ENCODE results near the gene AATF. TPM values are rescaled to one million over a fixed set of nuclear protein-coding genes. Genes with fewer than 3 reads are reported as not detected.

AATF gene
- total and polyA plus RNA-seq, 2 of the 8 experiments (the other 6 are each of a cell fraction or from before 2014, with no cell fraction given): 20.1 to 62.8 TPM

GRCh38 chr17:36934692-36935630 is 13.8 kb upstream of the AATF start (continued):
- TF ChIP-seq SUZ12 (IDR thresholded peaks at IDR 0.05; ENCODE audit: low read length) (peak; percentile 74), TBP (IDR thresholded peaks at IDR 0.05; ENCODE audit: low read depth, low read length) (0 out of 2 replicates have a peak, but pooled peaks have one; percentile 13), KDM4A (IDR thresholded peaks at IDR 0.05; ENCODE audit: low read depth, low read length, severe bottlenecking) (peak; percentile 75), SP1 (IDR thresholded peaks at IDR 0.05; ENCODE audit: low read depth, low read length) (no peak), BACH1 (IDR thresholded peaks at IDR 0.05; ENCODE audit: low read length) (no peak), GTF2F1 (IDR thresholded peaks at IDR 0.05; ENCODE audit: borderline replicate concordance, low read depth, low read length) (no peak), RBBP5 (IDR thresholded peaks at IDR 0.05; ENCODE audit: borderline replicate concordance, low read depth, low read length) (no peak), EP300 (IDR thresholded peaks at IDR 0.05; ENCODE audit: borderline replicate concordance in 1 of 2, low read depth in 2 of 2, low read length in 2 of 2) (0 out of 3 replicates have a peak, but pooled peaks of 1 of the 2 experiments have one; percentile 4), CREB1 (IDR thresholded peaks at IDR 0.05) (0 out of 2 replicates have a peak, but pooled peaks have one; percentile 42), NRF1 (IDR thresholded peaks at IDR 0.05; ENCODE audit: low read depth, low read length) (no peak), POLR2A (IDR thresholded peaks at IDR 0.05; ENCODE audit: control extremely low read depth in 1 of 2, low read depth in 2 of 2, low read length in 2 of 2) (no peak), SIN3A (conservative IDR thresholded peaks at IDR 0.05 in 1 of 2, IDR thresholded peaks at IDR 0.05 in 1 of 2; ENCODE audit: low read depth in 1 of 2, low read length in 2 of 2) (0 out of 4 replicates have a peak, but pooled peaks of 1 of the 2 experiments have one; percentile 16), HDAC2 (IDR thresholded peaks at IDR 0.05; ENCODE audit: borderline replicate concordance in 1 of 2, low read depth in 2 of 2, low read length in 2 of 2) (no peak), CTBP2 (IDR thresholded peaks at IDR 0.05; ENCODE audit: borderline replicate concordance, insufficient read depth, insufficient read length, low read length) (no peak), RAD21 (IDR thresholded peaks at IDR 0.05 in 1 of 2, conservative IDR thresholded peaks at IDR 0.05 in 1 of 2; ENCODE audit: low read depth in 2 of 2, low read length in 2 of 2) (no peak), KDM1A (IDR thresholded peaks at IDR 0.05; ENCODE audit: borderline replicate concordance, low read length) (no peak), TAF1 (IDR thresholded peaks at IDR 0.05; ENCODE audit: low read depth, low read length) (no peak), RNF2 (IDR thresholded peaks at IDR 0.05; ENCODE audit: borderline replicate concordance, low read depth, low read length, missing control alignments, poor library complexity, severe bottlenecking) (peak; percentile 80), SRF (IDR thresholded peaks at IDR 0.05; ENCODE audit: low read depth, low read length) (no peak)
- TF ChIP-seq, protein P1, sequence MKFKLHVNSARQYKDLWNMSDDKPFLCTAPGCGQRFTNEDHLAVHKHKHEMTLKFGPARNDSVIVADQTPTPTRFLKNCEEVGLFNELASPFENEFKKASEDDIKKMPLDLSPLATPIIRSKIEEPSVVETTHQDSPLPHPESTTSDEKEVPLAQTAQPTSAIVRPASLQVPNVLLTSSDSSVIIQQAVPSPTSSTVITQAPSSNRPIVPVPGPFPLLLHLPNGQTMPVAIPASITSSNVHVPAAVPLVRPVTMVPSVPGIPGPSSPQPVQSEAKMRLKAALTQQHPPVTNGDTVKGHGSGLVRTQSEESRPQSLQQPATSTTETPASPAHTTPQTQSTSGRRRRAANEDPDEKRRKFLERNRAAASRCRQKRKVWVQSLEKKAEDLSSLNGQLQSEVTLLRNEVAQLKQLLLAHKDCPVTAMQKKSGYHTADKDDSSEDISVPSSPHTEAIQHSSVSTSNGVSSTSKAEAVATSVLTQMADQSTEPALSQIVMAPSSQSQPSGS (IDR thresholded peaks at IDR 0.05; ENCODE audit: low read length): no peak

Measured in H1 (cell line).